Sigmoid colon (tissue), 4 donors: ENCODE data around the gene WWC2.

Source experiments
- EP300 ChIP-seq, 4 donors: sonication (generic); formaldehyde crosslinking; IDR thresholded peaks; one replicate each; pipeline ENCODE4 v1.6.1; 2017; ENCODE audit warnings: antibody characterized with exemption in 4 of 4
- POLR2A ChIP-seq, 2 donors: fragments of 450-650 bp; IDR thresholded peaks; one replicate each; pipeline ENCODE4 v1.6.1; 2016; ENCODE audit warnings: antibody characterized with exemption in 2 of 2, mild to moderate bottlenecking in 2 of 2, moderate library complexity in 2 of 2
- POLR2AphosphoS5 ChIP-seq, 4 donors: sonication (generic); formaldehyde crosslinking; IDR thresholded peaks; one replicate each; pipeline ENCODE4 v1.6.1; 2017; ENCODE audit warnings: antibody characterized with exemption in 4 of 4
- TF ChIP-seq, protein P1 (sequence below), 4 experiments: fragments of 450-650 bp in 3 of 4; fragments of 200-600 bp in 1 of 4; IDR thresholded peaks; one replicate each; pipeline ENCODE4 v1.5.1; 2016 to 2019; ENCODE audit warnings: antibody characterized with exemption in 4 of 4, mild to moderate bottlenecking in 3 of 4, moderate library complexity in 2 of 4

DNA sequence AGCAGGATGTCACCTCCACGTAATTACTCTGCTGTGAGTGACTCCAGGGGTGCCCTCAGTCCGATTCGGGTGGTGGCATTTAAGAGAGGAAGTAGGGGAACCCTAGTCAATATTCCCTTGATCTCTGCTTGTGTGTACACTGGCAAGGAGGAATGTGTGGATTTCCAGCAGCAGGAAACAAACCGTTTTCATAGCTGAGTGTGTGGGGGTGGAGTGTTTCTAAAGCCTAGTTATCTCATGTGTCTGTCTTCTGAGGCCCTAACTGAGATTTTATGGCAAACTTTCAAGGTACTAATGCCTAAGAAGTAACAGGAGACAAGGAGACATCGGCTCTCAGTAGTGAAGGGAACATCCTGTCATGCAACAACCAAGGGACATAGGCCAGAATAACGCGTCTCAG is 229.8 kb downstream of the WWC2 start:
- TF ChIP-seq, protein P1, sequence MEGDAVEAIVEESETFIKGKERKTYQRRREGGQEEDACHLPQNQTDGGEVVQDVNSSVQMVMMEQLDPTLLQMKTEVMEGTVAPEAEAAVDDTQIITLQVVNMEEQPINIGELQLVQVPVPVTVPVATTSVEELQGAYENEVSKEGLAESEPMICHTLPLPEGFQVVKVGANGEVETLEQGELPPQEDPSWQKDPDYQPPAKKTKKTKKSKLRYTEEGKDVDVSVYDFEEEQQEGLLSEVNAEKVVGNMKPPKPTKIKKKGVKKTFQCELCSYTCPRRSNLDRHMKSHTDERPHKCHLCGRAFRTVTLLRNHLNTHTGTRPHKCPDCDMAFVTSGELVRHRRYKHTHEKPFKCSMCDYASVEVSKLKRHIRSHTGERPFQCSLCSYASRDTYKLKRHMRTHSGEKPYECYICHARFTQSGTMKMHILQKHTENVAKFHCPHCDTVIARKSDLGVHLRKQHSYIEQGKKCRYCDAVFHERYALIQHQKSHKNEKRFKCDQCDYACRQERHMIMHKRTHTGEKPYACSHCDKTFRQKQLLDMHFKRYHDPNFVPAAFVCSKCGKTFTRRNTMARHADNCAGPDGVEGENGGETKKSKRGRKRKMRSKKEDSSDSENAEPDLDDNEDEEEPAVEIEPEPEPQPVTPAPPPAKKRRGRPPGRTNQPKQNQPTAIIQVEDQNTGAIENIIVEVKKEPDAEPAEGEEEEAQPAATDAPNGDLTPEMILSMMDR (IDR thresholded peaks at IDR 0.05) = no peak
- TF ChIP-seq POLR2A (IDR thresholded peaks at IDR 0.05) = no peak
- no peak for TF ChIP-seq EP300 (IDR thresholded peaks at IDR 0.05)
- no peak for TF ChIP-seq POLR2AphosphoS5 (IDR thresholded peaks at IDR 0.05)
